A549 treated with ZK216348 at 1 μM for 4 hours (cell line): ENCODE measurements around the gene OR2J1. TPM values are rescaled to one million over a fixed set of nuclear protein-coding genes. Genes with fewer than 3 reads are reported as not detected.

ENCODE experiments used
- total RNA-seq: library from RNA; stranded (reverse); fragments of 200-300 nt; extraction: Qiagen RNA extraction; gene quantifications from 5 replicates; pipeline ENCODE4 v1.2.3, GENCODE V29; 2022; ENCODE audit warnings: low read depth

Gene OR2J1
- total RNA-seq, result not detected in 5 replicates

DNA sequence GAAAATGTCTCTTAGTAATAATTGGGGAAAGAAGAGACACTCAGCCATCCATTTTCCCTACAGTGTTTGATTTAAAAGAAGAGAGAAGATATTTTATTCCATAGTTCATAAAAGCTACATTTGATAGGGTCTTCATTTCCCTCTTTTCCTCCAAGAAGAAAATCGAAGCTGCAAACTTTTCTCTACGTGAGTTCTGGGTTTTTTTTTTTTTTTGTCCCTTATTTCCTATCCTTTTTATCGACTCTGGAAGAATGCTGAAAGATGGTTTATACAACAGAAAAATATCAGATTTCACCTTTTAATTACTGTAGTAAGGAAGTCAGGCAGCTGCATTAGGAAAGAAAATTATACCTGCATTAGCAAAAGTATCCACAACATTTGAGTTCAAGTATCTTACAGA is at the start of gene OR2J1:
Gene OR2J1, plus strand, starts transcription at position 301 of the 400 bp plus-strand sequence. CDS start 1,453 bp downstream, outside the sequence.

DNA sequence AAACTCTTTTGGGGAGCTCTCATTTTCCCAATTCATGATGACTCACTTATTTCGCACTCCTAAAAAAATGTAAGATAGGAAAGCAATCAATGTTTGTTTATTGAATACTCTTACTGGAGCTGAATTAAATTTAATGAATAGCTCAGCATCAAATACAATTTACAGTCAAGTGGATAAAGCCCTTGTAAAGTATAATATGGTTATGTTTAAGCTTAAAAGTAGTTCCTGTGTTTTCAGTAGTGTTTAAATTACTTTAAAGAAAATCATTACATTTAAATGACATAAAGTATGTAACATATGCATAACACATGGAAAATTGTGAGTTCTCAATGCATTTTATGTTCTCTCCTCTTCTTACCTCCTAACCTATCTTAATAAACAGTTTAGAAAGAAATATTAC is 12.1 kb upstream of the OR2J1 start, which contains the start of gene OR2B3:
Gene OR2B3, minus strand, starts transcription at position 101 of the 400 bp plus-strand sequence. Its CDS starts 65 bp downstream, at position 36.

GRCh38 chr6:29107758-29108157 is 8.5 kb downstream of the OR2J1 start, which contains the start of gene OR2J3:
OR2J3 (plus strand) TSS chr6:29108058; CDS start chr6:29111891, 3,833 bp downstream.

Other genes with a start within 250 kb of the OR2J1 start
- gene TRIM27, start 175.5 kb upstream of the OR2J1 start, total RNA-seq, result 34.4 to 47.3 TPM (median 46.3 TPM) in 5 replicates
- gene ZNF311, start 94.2 kb upstream of the OR2J1 start, total RNA-seq, result 0.14 to 0.42 TPM (median 0.23 TPM) in 4 of 5 replicates, not detected in the other
- not detected in 5 replicates for gene OR2W1, start 54.3 kb upstream of the OR2J1 start, total RNA-seq
- not detected in 5 replicates for gene OR2B3, start 12.2 kb upstream of the OR2J1 start, total RNA-seq
- not detected in 5 replicates for gene OR2J3, start 8.6 kb downstream of the OR2J1 start, total RNA-seq
- not detected in 5 replicates for gene OR2J2, start 71.4 kb downstream of the OR2J1 start, total RNA-seq
- gene OR14J1, start 202.2 kb downstream of the OR2J1 start, total RNA-seq, result not detected in 5 replicates